22Rv1 (cell line): Measurements from ENCODE around the gene FOXP3.

Source experiments
- ZFX ChIP-seq: fragments of 450-650 bp; IDR thresholded peaks from 2 replicates; pipeline ENCODE4 v1.6.1; 2017; ENCODE audit warnings: antibody characterized with exemption, borderline replicate concordance
- TF ChIP-seq, protein P1 (sequence below): fragments of 450-650 bp; IDR thresholded peaks from 2 replicates; pipeline ENCODE4 v1.5.1; 2017; ENCODE audit warnings: mild to moderate bottlenecking

DNA sequence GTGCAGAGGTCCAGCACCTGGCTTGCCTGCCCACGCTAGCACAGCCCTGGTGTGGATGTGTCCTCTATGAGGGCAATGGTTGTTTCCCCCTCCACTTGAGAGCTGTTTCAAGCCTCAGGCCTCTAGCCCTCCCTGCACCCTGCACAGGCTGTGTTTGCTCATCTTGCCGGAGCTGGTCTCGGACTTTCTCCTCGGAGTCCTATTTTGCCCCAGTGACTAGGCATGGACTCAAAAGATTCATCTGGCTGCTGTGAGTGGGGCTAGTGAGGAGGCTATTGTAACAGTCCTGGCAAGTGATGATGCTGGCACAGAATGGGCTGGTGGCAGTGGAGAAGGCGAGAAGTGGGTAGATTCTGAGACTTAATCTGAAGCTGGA is 5.8 kb downstream of the FOXP3 start:
- TF ChIP-seq, protein P1, sequence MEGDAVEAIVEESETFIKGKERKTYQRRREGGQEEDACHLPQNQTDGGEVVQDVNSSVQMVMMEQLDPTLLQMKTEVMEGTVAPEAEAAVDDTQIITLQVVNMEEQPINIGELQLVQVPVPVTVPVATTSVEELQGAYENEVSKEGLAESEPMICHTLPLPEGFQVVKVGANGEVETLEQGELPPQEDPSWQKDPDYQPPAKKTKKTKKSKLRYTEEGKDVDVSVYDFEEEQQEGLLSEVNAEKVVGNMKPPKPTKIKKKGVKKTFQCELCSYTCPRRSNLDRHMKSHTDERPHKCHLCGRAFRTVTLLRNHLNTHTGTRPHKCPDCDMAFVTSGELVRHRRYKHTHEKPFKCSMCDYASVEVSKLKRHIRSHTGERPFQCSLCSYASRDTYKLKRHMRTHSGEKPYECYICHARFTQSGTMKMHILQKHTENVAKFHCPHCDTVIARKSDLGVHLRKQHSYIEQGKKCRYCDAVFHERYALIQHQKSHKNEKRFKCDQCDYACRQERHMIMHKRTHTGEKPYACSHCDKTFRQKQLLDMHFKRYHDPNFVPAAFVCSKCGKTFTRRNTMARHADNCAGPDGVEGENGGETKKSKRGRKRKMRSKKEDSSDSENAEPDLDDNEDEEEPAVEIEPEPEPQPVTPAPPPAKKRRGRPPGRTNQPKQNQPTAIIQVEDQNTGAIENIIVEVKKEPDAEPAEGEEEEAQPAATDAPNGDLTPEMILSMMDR = no peak
- no peak for TF ChIP-seq ZFX
